GM18907 (cell line): ENCODE data around the gene ITPR2.

Experiments
- ATAC-seq: cut with Tn5 transposase; IDR thresholded peaks from one replicate; pipeline ENCODE4 v1.9.1; 2021; ENCODE audit warnings: mild to moderate bottlenecking, moderate library complexity; ENCODE audit not compliant: unreplicated experiment

Gene ITPR2

DNA sequence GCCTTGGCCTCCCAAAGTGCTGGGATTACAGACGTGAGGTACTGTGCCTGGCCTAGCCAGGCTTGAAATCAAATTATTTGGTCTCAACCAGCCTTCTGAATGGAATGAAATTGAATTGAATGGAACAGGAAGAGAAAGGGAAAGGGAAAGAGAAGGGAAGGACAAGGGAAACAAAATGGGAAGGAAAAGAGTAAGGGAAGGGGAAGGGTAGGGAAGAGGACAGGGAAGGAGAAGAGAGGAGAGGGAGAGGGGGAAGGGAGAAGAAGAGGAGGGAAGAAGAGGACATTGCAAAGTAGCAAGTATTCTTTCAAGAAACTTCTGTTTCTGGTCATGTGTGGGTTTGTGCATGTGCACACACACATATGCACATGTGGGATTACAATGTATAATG is 97.8 kb downstream of the ITPR2 start:
- no peak for ATAC-seq

DNA sequence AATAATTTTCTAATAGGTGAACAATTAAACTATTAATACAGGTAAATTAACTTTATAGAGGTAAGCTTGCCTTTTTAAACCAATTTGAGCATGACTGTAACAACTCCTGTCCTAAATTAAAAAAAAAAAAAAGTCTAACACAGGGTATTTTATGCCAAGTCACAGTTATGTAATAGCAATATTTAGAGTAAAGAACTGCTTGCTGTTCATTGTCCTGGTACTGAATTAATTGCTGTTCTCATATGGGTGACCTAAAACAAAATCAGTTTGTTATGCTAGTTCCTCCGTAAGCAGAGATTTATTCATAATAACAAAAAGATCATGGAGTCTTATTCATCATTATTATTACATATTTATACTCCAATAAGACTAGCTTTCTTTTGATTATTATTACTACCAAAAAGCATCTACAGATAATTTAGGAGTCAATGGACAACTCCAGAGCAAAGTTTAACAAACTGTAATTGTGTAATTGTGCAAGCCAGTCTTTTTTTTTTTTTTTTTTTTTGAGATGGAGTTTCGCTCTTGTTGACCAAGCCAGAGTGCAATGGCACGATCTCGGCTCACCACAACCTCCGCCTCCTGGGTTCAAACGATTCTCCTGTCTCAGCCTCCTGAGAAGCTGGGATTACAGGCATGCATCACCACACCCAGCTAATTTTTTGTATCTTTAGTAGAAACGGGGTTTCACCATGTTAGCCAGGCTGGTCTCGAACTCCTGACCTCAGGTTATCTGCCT is 98.3 kb downstream of the ITPR2 start:
- no peak for ATAC-seq

DNA sequence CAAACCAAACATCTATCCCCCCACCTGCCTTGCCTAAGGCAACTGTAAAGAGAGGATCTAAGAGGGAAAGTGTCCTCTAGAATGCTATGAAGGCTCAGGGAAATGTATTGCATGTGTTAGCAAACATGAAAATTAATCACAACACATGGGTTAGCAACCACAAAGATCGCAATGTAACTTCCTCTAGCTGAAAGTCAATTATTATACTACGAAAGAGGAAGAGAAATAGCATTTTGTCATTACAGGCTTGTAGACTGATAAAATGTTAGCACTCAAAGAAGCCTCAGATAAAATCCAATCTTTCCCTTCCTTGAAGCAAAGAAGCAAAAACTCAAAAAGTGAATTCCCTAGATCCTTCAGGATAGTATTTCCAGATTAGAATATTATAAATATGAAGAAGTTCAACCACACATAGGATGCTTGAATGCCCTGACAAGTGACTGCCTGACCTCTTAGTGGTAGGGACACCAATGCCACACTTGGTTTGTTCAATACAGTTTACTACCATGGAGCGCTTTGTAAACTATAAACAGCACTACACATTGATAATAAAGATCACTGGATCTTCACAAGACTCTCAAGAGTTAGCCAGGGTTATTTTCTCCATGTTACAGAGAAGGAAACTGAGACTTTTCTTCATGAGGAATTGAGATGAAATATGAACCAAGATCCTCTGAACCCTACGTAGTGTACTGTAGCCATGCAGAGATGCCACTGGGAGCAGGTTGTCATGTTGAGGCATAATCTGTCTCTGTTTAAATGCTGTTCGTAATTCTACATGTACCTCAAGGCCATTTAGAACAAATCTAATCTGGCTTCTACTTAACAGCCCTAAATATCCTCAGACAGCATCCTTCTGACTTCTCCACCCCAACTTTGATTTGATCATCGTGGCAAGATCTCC is 100.7 kb downstream of the ITPR2 start:
- peak; percentile 64 for ATAC-seq

DNA sequence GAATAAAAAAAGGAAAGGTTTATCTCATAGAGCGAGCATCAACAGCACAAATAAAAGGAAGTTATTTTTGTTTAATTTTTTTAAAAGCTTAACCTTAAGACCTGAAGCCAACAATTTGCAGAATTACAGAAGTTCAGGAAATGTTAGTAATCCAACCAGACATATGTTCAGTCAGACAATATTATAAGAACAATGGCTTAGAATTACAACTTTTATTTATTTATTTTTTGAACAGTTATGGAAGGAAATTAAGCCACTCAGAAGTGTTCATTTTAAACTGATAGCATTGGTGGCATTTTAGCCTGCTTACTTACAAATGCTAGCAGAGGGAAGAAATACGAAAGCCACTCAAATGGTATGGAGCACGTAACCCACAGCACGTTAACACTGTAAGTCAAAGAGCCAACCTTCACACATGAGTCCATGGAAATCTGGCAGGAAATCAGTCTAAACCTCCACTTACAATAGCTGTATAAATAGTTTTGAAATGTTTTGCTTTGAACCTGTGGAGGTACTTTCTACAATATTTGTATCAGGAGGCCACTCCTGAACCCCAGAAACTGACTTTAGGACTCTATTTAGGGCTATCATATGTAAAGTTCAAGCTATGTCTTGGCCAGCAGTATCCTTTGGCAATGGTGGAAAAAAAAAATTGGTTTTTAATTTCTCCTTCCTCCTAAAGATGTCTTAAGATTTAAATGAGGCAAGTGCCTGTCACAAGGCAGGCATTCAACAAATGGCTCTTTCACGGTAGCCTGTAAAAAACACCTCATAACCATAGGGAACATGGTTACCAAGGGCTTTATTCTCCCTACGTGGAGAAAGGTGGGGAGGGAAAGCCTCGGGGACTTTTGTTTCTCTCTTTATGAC is 102.3 kb downstream of the ITPR2 start:
- ATAC-seq: no peak

DNA sequence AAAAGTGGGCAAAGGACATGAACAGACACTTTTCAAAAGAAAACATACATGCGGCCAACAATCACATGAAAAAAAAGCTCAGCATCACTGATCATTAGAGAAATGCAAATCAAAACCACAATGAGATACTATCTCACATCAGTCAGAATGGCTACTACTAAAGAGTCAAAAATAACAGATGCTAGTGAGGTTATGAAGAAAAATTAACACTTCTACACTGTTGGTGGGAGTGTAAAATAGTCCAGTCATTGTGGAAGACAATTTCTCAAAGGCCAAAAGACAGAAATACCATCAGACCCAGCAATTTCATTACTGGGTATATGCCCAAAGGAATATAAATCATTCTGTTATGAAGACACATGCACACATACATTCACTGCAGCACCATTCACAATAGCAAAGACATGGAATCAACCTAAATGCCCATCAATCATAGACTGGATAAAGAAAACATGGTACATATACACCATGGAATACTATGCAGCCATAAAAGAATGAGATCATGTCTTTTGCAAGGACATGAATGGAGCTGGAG is 103.8 kb downstream of the ITPR2 start:
- ATAC-seq: peak; percentile 44

DNA sequence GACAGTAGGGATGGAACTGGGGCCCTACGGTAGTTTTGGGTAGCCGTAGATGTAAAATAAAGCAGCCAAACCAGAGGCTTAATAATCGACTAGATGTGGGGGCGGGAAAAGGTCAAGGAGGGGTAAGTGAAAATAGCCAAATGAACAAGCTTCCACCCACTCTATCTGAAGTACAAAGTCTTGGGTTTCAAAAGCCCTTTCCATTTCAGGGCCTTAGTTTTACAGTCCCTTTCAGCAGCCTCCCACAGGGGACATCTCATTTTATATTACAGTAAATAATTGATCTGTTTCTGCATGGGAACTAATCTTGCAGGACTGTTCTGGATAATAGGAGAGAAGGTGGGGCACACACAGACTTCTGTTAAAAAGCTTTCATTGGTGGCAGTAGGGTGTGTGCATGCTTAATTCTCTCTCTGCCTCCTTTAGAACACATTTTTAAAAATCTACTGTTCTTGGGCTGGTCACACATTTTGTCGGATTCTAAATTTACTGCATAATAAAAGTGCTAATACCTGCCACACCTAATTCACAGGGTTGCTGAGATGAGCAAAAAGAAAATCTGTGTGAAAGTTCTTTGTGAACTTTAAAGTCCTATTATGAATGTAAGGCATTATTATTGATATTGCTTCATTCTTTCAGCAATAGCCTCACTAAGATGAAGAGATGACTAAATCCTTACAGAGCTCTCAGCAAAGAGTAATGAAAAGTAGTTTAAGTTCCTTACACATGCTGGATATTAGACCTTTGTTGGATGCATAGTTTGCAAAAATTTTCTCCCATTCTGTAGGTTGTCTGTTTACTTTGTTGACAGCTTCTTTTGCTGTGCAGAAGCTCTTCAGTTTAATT is 104.6 kb downstream of the ITPR2 start:
- peak; percentile 58 for ATAC-seq

DNA sequence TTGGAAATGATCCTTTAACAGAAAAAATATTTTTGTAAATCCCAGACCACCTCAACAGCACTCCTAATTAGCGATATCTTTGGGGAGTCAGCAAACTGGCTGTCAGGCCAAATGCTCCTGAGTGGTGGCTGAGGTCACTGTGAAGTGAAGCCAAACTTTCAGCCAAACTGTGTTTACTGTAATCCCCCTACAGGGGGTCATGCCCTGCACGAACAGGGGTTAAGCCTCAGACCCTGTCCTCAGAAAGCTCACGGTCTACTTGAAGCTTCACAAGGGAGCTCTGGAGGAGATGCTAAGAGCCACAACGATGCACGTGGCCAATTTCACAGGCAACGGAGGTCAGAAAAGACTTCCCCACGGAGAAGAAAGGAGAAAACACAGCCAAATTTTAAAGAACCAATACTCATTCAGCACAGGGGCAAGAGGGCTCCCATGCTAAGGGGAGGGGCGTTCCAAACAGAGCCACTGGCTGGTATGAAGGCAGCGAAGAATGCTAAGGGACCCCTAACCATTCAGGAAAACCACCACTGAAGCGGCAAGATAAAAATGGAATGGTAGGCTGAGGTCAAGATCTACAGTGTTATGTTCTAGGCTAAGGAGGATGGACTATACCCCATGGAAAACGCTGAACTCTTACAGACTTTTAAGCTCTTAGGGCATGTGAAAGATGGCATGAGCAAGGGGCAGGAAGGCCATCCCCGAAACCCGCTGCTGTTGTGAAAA is 105.4 kb downstream of the ITPR2 start:
- ATAC-seq: no peak

DNA sequence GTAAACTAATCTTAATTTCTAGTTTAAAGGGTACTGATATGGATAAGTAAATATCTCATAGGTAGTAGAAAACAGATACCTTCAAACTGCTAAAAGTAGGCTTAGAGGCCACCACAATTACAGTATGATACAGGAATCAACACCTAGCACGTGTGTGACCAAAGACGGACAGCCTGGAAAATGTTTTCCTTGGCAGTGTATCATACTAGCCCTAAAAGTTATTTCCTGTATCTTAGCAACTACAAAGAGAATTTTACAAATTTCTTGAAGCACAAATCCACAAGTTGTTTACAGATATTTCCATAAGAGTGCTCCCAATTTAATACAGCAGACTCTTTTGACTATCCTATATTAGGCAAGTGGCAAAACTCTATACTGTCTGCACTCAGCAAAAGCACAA is 106.0 kb downstream of the ITPR2 start:
- ATAC-seq: no peak

DNA sequence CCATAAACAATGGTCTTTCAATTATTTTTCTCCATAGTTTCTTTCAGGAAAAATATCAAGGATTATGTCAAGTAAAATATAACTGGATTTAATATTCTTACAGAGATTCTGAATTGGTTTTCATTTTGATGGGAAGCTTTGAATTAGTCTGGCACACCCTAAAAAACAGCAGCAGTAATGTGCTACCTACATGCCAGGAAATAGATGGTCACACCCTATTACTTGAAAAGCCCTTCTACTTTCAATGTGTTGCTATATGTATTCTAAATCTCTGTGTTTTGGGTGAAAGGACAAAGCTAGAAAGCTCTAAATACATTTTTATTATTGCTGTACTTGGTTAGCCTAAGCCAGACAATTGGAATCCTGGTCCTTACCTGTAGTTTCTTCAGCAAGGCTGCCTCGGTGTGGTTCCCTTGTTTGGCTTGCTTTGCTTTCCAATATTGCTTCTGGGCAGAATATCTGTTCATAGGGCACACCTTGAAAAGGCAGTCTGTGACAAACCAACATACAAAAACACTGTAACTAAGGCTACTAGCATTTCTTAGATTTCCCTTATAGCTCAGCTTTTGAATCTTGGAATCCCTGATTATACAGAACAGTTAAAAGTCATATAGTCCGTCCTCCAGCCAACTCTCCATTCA is 107.6 kb downstream of the ITPR2 start:
- ATAC-seq: no peak

DNA sequence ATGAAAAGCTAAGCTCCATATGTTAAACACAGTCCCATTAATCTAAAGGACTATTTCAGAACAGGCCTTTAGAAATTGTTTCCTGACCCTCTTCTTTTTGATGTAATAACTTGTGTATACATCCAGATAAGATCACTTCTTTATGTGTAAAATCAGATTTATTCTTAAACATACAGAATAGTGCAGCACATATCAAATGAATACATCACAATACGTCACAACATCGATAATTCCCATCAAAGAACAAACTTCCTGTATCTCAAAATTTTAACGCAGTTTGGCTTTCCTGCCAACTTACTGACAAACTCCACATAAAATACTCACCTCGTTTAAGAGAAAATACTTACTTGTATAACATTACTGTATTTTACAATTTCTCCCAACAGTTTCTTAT is 108.7 kb downstream of the ITPR2 start:
- ATAC-seq: no peak

DNA sequence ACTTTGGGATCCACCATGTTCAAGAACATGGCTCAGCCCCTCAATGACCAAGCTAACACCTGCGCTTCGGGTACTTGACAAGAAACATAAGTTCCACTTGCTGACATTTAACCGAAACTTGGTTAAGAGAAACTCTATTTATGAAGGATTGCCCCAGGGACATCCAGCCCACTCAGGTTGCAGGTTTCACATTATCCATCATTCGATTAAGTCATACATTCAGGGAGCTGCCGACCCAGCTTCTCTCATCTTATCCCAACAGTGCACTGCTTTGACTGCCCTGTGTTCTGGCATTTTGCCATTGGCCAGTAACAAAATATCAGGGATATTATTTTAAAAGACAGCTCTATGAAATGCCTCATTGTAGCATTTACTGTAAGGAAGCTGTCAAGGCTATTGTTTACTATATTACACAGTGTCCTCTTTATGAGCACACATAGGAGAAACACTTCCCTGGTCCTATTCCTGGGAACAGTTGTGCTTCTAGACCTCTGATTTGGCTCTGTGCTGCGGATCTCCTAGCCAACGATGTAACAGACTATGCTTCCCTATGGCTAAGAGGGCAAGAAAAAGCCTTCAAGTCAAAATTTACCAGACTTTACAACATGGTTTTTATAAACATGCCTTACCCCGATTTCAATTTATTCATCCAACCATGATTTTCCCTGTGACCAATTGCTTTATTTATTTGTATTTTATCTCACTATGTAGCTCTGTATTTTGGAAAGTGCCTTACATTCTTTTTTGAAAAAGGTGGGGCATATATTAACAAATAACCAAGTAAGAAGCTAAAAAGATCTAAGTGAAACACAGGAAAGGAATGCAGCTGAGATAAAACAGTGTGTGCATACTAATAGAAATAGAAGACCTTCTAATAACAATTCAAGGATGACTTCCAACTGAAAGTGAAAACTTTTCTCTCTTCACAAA is 109.3 kb downstream of the ITPR2 start:
- no peak for ATAC-seq

DNA sequence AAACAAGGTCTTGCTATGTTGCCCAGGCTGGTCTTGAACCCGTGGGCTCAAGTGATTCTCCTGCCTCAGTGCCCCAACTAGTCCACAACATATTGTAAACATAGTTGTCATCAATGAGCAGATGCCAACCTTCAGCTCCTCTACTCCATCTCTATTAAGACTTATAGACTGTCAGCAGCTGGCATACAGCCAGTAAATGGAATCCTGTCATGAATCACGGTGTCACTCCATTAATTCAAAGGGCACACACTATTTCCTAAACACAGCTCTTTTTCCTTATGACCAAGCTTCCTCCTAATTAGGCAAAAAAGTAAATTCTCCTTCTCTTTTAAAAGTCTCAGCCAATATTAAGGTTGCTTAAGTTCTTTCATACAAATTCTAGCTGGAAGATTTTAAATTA is 111.2 kb downstream of the ITPR2 start:
- no peak for ATAC-seq

DNA sequence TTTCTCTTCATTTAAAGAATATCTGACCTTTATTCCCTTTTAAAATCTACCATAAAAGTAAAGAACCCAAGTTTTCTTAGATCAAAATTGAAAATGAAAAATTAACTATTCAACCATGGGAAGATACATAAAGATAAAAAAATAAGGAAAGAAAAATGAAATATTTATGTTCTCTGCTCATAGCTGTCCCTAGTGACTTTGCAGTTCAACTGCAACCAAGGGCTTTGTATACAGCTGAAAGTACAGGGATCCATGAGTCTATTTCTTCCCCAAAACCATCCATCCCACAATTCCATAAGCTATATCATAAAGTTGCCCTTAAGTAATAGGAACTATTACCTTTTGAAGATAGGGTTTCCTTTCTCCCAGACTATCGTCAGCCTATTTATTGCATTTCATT is 113.1 kb downstream of the ITPR2 start:
- ATAC-seq: no peak

DNA sequence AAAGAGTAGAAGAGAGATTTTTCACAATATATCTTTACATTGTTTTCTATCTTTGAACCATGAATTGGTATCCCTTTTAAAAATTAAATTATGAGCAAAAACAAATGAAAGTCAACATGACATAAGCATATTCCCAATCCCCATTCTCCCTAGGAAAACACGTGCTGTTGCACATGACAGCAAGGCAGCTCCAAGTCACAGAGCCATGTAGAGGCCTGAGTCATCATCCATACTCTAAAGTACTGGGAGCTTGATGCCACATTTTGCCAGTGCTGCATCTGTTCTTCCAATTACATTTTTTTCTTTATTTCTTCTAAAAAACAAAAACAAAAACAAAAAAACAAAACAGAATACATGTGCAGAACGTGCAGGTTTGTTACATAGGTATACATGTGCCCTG is 115.2 kb downstream of the ITPR2 start:
- ATAC-seq: no peak

DNA sequence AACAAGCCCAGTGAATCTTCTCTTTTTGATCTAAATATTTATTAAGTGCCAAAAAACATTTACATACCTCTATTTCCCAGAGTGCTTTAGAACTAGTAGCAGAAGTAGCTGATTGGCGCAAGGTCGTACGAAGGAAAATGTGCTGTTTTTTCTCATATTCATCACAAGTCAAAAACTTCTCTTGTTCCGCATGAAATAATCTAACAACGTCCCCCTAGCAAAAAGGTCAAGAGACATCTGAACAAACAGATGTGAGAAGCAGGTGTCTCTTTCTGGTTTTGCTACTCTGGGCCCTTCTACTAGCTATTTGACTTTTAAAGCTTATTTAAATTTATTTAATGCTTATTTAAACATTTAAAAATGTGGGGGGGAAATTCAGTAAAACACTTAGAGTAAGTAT is 117.8 kb downstream of the ITPR2 start:
- no peak for ATAC-seq

DNA sequence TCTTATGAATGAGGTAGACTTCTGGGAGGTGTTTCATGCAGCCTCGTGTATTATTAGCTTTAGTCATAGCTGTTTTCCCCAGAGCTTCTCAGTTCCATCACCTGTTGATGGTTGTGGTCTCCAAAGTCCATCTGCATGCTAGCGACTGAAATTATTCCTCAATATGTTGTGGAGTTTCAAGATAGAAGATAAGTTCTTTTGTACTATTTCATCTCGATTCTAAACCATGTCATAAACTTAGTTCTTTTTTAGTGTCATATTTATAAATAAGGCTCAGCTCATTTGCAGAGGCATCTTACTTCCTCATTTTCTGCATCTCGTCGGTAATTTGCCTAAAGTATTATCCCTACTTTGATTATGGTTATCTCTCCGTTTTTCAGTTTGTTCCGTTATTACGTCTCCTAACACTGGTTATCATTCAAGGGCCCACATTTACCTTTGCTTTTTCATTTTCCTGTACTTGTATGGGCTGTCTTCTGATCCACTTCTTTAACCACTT is 119.1 kb downstream of the ITPR2 start:
- peak; percentile 76 for ATAC-seq

DNA sequence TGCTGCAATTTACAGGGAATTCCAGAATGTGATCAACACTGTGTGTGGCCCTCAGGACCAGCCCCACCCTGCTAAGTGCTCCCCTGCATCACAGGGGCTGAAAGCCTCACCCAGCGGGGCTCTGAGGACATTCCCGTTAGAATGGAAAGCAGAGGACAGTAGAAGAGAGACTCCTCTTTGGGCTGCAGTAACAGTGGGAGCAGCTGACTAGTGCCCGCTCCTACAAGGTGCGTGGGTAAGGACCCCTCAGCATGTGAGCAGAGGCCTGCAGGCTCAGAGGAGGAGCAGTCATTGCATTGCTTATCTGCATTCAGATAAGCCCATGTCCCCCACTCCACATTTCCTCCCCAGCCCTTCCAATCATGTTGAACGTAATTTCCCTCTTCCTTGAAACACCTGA is 120.1 kb downstream of the ITPR2 start:
- ATAC-seq: no peak

DNA sequence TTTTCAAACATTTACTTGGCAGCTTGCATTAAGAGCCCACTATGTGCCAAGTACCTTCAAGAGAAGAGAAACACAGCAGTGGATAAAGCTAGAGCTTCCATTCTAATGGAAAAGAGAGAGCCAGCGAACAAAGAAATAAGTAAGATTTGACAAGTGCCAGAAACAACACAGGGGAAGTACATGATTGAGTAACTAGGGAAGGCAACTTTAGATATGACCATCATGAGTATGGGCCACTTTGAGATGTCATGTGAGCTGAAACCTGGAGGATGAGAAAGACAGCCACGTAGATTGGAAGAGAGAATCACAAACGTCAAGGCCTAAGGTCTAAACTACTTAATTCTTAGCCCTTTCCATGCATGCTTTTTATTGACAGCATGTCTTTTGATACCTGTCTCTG is 121.4 kb downstream of the ITPR2 start:
- no peak for ATAC-seq
